Inferior parietal cortex (tissue), 1 donor: ENCODE results near the gene DIS3L2.
"Not testable (repeated sequence)": the region's sequence is repeated elsewhere in the genome, so short reads cannot be mapped to it uniquely, and the experiment has no call there.

Experiments
- DNase-seq: peaks from one replicate; pipeline ENCODE4 v3.0.0-alpha.2; 2016; ENCODE audit errors: extremely low spot score

Gene DIS3L2

DNA sequence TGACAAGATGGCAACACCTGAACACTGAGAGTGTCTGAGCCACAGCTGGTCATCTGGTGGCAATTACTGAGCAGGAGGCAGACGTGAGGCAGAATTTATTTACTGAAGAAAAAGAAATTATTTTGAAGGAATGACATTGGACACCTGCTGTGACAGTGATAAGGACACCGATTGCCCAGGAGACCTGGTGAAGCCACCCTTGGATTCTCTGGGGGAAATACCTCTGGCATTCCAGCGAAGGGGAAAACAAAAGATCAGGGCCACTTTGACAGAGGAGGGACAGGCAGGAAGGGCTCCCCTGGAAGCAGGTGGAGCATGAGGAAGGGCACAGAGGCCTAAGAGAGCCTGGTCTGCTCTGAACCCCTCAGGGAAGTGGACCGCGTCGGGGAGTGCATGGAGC is 331.7 kb downstream of the DIS3L2 start:
- DNase-seq: no peak

DNA sequence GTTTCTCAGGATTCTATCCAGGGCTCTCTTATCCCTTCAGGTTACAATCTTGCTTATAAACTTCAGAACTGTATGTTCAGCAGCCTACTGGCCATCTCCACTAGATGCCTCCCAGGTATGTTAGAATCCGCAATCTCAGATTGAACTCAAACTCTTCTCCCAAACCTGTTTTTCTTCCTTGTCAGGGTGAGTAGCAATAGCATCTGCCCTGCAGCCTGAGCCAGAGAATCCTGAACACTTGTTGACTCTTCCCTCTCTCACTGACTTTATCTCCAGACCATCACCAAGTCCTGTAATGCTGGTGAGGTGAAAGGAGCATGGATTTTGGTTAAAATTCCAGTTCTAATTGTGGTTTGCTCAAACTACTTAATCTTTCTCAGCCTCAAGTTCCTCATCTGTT is 334.5 kb downstream of the DIS3L2 start:
- DNase-seq: no peak

GRCh38 chr2:232296776-232297525 is 335.4 kb downstream of the DIS3L2 start:
- no peak for DNase-seq

- DNase-seq: no peak
Observed at GRCh38 chr2:232299084-232299483, 337.6 kb downstream of the DIS3L2 start.

GRCh38 chr2:232299927-232300674 is 338.6 kb downstream of the DIS3L2 start:
- DNase-seq: no peak

DNA sequence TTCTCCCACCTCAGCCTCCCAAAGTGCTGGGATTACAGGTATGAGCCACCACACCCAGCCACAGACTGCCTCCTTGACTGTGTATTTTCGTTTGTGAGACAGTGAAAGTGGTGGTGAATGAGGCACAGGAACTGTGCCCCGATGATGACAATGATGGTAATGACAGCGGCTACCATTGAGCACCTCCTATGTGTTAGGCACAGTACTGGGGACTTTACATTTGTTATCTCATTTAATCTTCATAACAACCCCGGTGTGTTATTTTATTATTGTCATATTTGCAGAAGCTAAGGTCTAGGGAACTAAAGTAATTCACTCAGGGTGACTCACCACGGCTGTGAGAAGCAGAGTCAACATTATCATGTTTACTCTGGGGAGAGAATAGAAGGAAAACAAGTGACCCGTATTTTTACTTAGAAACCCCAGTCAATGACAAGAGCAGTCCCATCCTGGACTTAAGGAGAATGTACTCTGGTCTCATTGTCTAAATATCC is 339.4 kb downstream of the DIS3L2 start:
- DNase-seq: no peak

DNA sequence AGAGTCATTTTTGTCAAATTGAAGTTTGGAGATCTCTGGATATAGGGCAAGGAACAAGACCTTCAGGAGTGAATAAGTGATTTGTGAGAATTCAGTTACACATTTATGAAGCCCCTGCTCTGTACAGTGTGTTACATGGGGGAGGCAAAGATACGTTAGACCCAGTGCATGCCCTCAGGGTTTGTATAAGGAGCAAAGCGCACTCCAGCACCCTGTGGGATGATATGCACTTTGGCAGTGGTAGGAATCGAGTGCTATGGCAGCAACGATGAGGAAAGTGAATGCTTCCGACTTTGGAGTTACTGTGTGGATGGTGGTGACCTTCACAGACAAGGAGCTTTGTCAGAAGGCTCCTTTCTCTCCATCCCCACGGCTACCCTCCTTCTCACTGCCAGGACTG is 342.7 kb downstream of the DIS3L2 start:
- DNase-seq: no peak

DNA sequence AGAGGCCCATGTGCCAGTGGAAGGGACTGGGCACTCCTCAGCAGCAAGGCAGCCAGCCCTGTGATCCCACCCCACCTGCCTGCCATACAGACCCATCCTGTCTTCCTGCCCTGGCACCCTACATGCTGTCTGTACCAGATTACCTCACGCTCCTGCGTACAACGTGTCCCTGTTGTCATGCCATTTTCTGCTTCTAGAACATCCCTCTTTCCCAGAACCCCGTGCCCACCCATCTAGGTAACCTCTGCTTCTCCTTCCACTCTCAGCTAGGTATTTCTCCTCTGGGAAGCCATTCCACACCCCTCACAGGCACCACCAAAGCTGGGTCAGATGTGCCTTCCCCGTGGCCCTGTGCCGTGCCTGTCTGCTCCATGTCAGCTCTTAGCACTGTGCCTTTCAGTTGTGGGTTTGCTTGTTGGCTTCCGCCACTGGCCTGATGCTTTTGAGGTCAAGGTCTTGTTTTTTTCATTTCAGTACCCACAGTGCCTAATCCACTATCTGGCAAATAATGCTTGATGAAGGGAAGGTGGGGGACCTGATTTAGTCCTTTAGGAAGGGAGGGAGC is 345.3 kb downstream of the DIS3L2 start:
- no peak for DNase-seq

DNA sequence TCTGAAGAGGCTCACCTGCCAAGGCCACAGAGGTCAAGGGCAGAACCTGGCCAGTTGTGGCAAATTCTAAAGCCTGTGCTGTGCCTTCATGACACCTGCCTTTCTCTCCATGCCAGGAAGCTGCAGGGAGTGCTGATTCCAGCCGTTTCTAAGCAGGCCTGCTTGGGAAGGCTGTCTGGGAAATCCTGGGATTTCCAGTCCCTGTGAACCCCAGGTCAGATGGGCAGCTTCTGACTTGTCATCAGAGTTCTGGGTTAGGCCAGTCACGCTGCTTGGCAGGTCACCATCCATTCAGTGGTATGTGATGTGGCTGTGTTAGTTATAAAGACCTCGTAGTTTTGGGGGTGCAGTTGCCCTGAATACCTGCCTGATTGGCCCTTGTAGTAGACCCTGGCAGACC is 346.3 kb downstream of the DIS3L2 start:
- DNase-seq: no peak

GRCh38 chr2:232308986-232309385 is 347.5 kb downstream of the DIS3L2 start:
- no peak for DNase-seq

GRCh38 chr2:232309592-232309991 is 348.1 kb downstream of the DIS3L2 start:
- no peak for DNase-seq

DNA sequence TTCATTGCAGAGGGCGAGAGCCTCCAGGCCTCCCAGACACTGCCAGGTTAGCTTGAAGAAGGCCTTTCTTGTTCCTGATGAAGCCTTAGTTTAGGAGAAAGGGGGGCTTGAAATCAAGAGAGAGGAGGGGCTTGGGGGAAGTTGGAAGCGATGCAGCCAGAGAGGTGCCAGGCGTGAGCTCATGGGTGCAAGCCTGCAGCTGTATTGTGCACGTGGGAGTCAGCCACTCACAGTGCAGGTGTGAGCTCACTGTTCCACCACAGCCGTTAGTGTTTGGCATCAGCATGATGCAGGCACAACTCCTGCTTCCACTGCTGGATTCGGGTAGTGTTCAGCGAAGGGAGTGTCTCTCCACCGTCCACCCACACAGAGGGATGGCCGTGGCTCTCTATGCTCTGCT is 348.6 kb downstream of the DIS3L2 start:
- DNase-seq: no peak

GRCh38 chr2:232310696-232311095 is 349.2 kb downstream of the DIS3L2 start:
- no peak for DNase-seq

DNA sequence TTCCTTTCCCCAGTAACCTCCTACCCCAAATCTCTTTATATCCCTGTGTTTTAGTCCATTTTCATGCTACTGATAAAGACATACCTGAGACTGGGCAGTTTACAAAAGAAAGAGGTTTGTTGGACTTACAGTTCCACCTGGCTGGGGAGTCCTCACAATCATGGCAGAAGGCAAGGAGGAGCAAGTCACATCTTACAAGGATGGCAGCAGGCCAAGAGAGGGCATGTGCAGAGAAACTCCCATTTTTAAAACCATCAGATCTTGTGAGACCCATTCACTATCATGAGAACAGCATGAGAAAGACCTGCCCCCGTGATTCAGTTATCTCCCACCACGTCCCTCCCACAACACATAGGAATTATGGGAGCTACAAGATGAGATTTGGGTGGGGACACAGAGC is 352.1 kb downstream of the DIS3L2 start:
- DNase-seq: not testable (repeated sequence)

GRCh38 chr2:232315049-232315922 is 353.8 kb downstream of the DIS3L2 start:
- peak; percentile 45 for DNase-seq

GRCh38 chr2:232315923-232316299 is 354.4 kb downstream of the DIS3L2 start:
- no peak for DNase-seq

- no peak for DNase-seq
Observed at GRCh38 chr2:232316461-232317330, 355.2 kb downstream of the DIS3L2 start.

DNA sequence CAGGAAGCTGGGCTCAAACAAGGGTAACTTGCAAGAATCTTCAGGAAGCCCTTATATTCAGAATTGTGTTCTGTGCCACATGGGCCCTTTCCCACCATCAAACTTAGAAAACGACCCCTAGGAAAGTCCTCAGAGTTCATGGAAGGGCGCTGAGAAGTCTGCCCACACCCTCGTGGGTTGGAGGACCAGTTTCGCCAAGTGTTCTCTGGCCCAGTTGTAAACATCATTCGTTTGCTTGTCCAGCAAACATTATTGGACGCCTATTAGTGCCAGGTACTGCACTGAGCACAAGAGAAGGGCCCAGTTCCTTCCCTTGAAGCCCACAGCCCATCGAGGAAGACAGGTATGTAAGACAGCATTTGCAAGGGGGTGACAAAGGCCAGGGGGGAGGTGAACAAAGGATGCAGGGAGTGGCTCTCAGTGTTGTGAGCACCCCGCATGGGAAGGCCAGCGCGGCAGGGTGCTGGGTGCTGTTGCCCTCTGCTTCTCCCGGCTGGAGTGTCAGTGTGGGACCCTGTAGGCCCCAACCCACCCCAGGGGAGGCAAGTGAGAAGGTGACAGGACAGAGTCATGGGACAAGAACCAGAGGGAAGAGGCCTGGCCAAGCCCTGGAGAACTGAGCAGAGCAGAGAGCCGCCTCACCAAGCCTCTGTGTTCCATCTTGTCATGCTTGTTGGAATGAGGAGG is 356.8 kb downstream of the DIS3L2 start:
- no peak for DNase-seq

- DNase-seq: no peak
Observed at GRCh38 chr2:232319067-232319802, 357.7 kb downstream of the DIS3L2 start.
